ENCODE results near the gene PRCP. TPM values are rescaled to one million over a fixed set of nuclear protein-coding genes. Genes with fewer than 3 reads are reported as not detected.
A peak's percentile ranks its signal among the peaks of the same experiment; 100 is the strongest.
"Not testable (repeated sequence)": the region's sequence is repeated elsewhere in the genome, so short reads cannot be mapped to it uniquely, and the experiment has no call there.

Gene PRCP
- total RNA-seq, 1 donor from 2014 or later = 445 TPM

- H3K9me3 Mint-ChIP-seq (ENCODE audit: unreplicated experiment); H3K27ac Mint-ChIP-seq (ENCODE audit: unreplicated experiment); H3K27me3 Mint-ChIP-seq (ENCODE audit: unreplicated experiment); DNase-seq (ENCODE audit: low spot score): not testable (repeated sequence)
- peaks cover 30% of the 10 kb centered on the region for H3K36me3 Mint-ChIP-seq (ENCODE audit: low read depth, unreplicated experiment)
- H3K4me3 Mint-ChIP-seq (ENCODE audit: unreplicated experiment) = peak overlapping the region; percentile 8
- H3K4me1 Mint-ChIP-seq (ENCODE audit: unreplicated experiment) = peaks cover 40% of the 10 kb centered on the region
Observed at GRCh38 chr11:82919786-82920185, 19.6 kb upstream of the PRCP start.

- Mint-ChIP-seq H3K9me3 (ENCODE audit: unreplicated experiment) (no peaks in the 10 kb centered on the region), H3K4me3 (ENCODE audit: unreplicated experiment) (no peak overlapping the region), H3K27ac (ENCODE audit: unreplicated experiment) (no peak overlapping the region), H3K36me3 (ENCODE audit: low read depth, unreplicated experiment) (peaks cover 17% of the 10 kb centered on the region), H3K4me1 (ENCODE audit: unreplicated experiment) (peaks cover 12% of the 10 kb centered on the region), H3K27me3 (ENCODE audit: unreplicated experiment) (no peaks in the 10 kb centered on the region)
- DNase-seq (ENCODE audit: low spot score) = no peak
- no peak for TF ChIP-seq CTCF (IDR thresholded peaks at IDR 0.05; ENCODE audit: unreplicated experiment)
Observed at GRCh38 chr11:82909015-82909640, 8.9 kb upstream of the PRCP start.

- Mint-ChIP-seq H3K27me3 (ENCODE audit: unreplicated experiment) (no peaks in the 10 kb centered on the region), H3K27ac (ENCODE audit: unreplicated experiment) (no peak overlapping the region), H3K4me3 (ENCODE audit: unreplicated experiment) (no peak overlapping the region), H3K4me1 (ENCODE audit: unreplicated experiment) (peaks cover 12% of the 10 kb centered on the region), H3K9me3 (ENCODE audit: unreplicated experiment) (no peaks in the 10 kb centered on the region), H3K36me3 (ENCODE audit: low read depth, unreplicated experiment) (peaks cover 17% of the 10 kb centered on the region)
- no peak for TF ChIP-seq CTCF (IDR thresholded peaks at IDR 0.05; ENCODE audit: unreplicated experiment)
- no peak for DNase-seq (ENCODE audit: low spot score)
Observed at GRCh38 chr11:82908311-82908710, 8.1 kb upstream of the PRCP start.

GRCh38 chr11:82907371-82907770 lies 7.1 kb upstream of the PRCP start:
- no peak overlapping the region for H3K4me3 Mint-ChIP-seq (ENCODE audit: unreplicated experiment)
- no peak overlapping the region for H3K27ac Mint-ChIP-seq (ENCODE audit: unreplicated experiment)
- H3K27me3 Mint-ChIP-seq (ENCODE audit: unreplicated experiment) = no peaks in the 10 kb centered on the region

GRCh38 chr11:82906931-82907330 lies 6.7 kb upstream of the PRCP start:
- H3K27ac Mint-ChIP-seq (ENCODE audit: unreplicated experiment) = no peak overlapping the region
- H3K4me3 Mint-ChIP-seq (ENCODE audit: unreplicated experiment) = no peak overlapping the region
- TF ChIP-seq CTCF (IDR thresholded peaks at IDR 0.05; ENCODE audit: unreplicated experiment) = no peak

More at GRCh38 chr11:82907371-82907770, 7.1 kb upstream of the PRCP start:
- no peak for DNase-seq (ENCODE audit: low spot score)
- H3K9me3 Mint-ChIP-seq (ENCODE audit: unreplicated experiment) = no peaks in the 10 kb centered on the region
- peaks cover 13% of the 10 kb centered on the region for H3K36me3 Mint-ChIP-seq (ENCODE audit: low read depth, unreplicated experiment)
- no peak for TF ChIP-seq CTCF (IDR thresholded peaks at IDR 0.05; ENCODE audit: unreplicated experiment)
- H3K4me1 Mint-ChIP-seq (ENCODE audit: unreplicated experiment) = peaks cover 16% of the 10 kb centered on the region

More at GRCh38 chr11:82906931-82907330, 6.7 kb upstream of the PRCP start:
- Mint-ChIP-seq H3K9me3 (ENCODE audit: unreplicated experiment) (no peaks in the 10 kb centered on the region), H3K4me1 (ENCODE audit: unreplicated experiment) (peaks cover 20% of the 10 kb centered on the region), H3K27me3 (ENCODE audit: unreplicated experiment) (no peaks in the 10 kb centered on the region), H3K36me3 (ENCODE audit: low read depth, unreplicated experiment) (peaks cover 11% of the 10 kb centered on the region)
- no peak for DNase-seq (ENCODE audit: low spot score)
